ENCODE measurements around the gene DIPK2A.

DIPK2A gene

DNA sequence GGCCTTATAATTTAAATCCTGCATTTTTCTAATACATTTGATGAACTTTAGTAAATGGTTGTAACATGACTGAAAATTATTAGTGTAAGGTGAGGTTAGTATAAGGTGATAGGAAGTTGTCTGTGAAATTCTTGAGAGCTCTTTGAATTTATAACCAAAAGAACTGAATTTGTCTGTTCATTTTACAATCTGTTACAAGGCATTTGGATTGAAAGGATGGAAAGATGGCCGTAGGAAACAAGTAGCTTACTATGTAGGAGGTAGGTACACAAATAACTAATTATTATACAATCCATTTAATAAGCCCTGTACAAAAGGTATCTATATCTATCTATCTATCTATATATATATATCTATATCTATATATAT, 6.6 kb downstream of the DIPK2A start:
- no peak overlapping the region for H3K9ac ChIP-seq

DNA sequence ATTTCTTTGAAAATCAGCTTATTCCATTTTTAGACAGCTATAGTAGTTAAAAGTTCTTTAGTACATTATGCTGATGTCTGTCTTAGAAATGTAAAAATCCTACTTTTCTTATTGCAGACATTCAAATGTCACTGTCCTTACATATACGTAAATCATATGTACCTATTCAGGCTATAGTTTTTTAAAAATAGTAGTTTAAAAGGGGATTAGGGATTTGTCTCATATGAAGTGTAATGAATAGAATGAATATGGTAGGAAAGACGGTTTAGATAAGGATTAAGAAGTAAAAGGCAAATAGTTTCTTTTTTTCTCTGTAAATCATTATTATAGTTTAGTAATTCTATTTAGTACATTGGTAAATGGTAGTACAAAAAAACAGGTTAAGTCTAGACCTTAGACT, 7.4 kb downstream of the DIPK2A start:
- no peaks in the 10 kb centered on the region for H3K27me3 ChIP-seq (ENCODE audit: control insufficient read depth, insufficient read depth, low read length)
- no peaks in the 10 kb centered on the region for H3K9me3 ChIP-seq (ENCODE audit: control insufficient read depth, low read length)
- peaks cover 4% of the 10 kb centered on the region for H3K4me1 ChIP-seq
- H3K27ac ChIP-seq, result no peak overlapping the region
- no peaks in the 10 kb centered on the region for H3K36me3 ChIP-seq (ENCODE audit: control insufficient read depth, insufficient read depth, low read length)
- H3K4me3 ChIP-seq (ENCODE audit: low read depth, low read length), result no peak overlapping the region
- TF ChIP-seq, protein P1, sequence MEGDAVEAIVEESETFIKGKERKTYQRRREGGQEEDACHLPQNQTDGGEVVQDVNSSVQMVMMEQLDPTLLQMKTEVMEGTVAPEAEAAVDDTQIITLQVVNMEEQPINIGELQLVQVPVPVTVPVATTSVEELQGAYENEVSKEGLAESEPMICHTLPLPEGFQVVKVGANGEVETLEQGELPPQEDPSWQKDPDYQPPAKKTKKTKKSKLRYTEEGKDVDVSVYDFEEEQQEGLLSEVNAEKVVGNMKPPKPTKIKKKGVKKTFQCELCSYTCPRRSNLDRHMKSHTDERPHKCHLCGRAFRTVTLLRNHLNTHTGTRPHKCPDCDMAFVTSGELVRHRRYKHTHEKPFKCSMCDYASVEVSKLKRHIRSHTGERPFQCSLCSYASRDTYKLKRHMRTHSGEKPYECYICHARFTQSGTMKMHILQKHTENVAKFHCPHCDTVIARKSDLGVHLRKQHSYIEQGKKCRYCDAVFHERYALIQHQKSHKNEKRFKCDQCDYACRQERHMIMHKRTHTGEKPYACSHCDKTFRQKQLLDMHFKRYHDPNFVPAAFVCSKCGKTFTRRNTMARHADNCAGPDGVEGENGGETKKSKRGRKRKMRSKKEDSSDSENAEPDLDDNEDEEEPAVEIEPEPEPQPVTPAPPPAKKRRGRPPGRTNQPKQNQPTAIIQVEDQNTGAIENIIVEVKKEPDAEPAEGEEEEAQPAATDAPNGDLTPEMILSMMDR (IDR thresholded peaks at IDR 0.05), result no peak
- H2AFZ ChIP-seq, result no peak overlapping the region
- H3K9ac ChIP-seq, result no peak overlapping the region
- no peak overlapping the region for H3K4me2 ChIP-seq (ENCODE audit: low read length)
- peaks cover 24% of the 10 kb centered on the region for H3K79me2 ChIP-seq

More for the DNA sequence above, 6.6 kb downstream of the DIPK2A start:
- Histone ChIP-seq H3K27me3 (ENCODE audit: control insufficient read depth, insufficient read depth, low read length) (no peaks in the 10 kb centered on the region), H3K4me3 (ENCODE audit: low read depth, low read length) (no peak overlapping the region), H2AFZ (no peak overlapping the region), H3K27ac (no peak overlapping the region), H3K36me3 (ENCODE audit: control insufficient read depth, insufficient read depth, low read length) (no peaks in the 10 kb centered on the region), H3K79me2 (peaks cover 24% of the 10 kb centered on the region), H3K4me1 (peaks cover 4% of the 10 kb centered on the region), H3K9me3 (ENCODE audit: control insufficient read depth, low read length) (no peaks in the 10 kb centered on the region), H3K4me2 (ENCODE audit: low read length) (no peak overlapping the region)
- TF ChIP-seq, protein P1 (IDR thresholded peaks at IDR 0.05), result no peak

DNA sequence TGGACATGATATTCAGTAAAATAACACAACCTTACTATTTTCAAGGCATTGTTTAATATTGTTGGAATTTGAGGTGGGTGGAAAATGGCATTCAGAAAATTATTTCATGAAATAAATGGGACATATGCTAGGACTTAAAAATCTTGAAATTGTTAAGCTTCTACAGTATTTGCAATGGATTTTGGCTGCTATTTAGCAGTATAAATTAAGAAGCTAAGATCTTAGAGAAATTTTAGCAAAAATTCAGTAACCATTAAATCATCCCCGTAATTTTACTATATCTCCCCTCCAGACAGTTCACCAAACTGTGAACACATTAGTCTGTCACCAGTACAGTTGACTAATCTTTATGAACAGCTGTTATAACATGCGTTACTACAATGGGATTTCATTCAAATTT, 8.2 kb downstream of the DIPK2A start:
- Histone ChIP-seq H3K4me1 (peaks cover 1% of the 10 kb centered on the region), H3K27me3 (ENCODE audit: control insufficient read depth, insufficient read depth, low read length) (no peaks in the 10 kb centered on the region), H3K9me3 (ENCODE audit: control insufficient read depth, low read length) (no peaks in the 10 kb centered on the region), H3K9ac (no peak overlapping the region), H3K79me2 (peaks cover 24% of the 10 kb centered on the region), H3K27ac (no peak overlapping the region), H3K36me3 (ENCODE audit: control insufficient read depth, insufficient read depth, low read length) (no peaks in the 10 kb centered on the region), H3K4me3 (ENCODE audit: low read depth, low read length) (no peak overlapping the region), H3K4me2 (ENCODE audit: low read length) (no peak overlapping the region), H2AFZ (no peak overlapping the region)
- TF ChIP-seq, protein P1 (IDR thresholded peaks at IDR 0.05), result no peak

DNA sequence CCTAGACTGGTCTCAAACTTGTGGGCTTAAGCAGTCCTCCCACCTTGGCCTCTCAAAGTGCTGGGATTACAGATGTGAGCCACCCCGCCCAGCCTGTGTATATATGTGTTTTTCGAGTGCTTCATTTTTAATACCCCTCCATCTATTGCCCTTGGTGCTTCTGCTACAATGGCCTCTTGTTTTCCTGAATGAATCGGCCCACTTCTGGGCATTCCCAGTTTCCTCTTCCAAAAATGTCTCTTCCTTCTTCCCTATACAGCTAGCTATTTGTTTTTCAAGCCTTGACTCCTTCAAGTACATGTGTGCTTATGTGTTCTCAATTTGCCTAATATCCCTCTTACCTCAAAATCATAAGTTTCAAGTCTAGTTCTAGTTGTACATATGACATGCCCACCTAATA, 16.7 kb downstream of the DIPK2A start:
- Histone ChIP-seq H3K36me3 (ENCODE audit: control insufficient read depth, insufficient read depth, low read length) (no peaks in the 10 kb centered on the region), H3K4me2 (ENCODE audit: low read length) (no peak overlapping the region), H3K4me1 (no peaks in the 10 kb centered on the region), H3K9me3 (ENCODE audit: control insufficient read depth, low read length) (no peaks in the 10 kb centered on the region), H3K27ac (no peak overlapping the region), H3K4me3 (ENCODE audit: low read depth, low read length) (no peak overlapping the region), H3K9ac (no peak overlapping the region), H3K79me2 (no peaks in the 10 kb centered on the region), H2AFZ (no peak overlapping the region), H3K27me3 (ENCODE audit: control insufficient read depth, insufficient read depth, low read length) (no peaks in the 10 kb centered on the region)
- TF ChIP-seq, protein P1 (IDR thresholded peaks at IDR 0.05), result no peak

DNA sequence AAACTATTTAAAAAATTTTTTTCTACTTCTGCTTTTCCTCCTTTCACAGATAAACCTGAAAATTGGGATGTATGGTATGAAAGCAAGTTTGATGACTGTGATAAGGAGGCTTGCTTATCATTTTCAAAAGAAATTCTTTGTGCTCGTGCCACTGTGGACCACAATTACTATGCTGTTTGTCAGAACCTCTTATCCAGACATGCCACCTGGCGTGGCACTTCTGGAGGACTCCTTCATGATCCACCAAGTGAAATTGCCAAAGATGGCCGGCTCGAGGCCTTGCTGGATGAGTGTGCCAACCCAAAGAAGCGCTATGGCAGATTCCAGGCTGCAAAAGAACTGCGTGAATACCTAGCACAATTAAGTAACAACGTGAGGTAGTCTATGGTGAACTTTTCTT, 17.8 kb downstream of the DIPK2A start:
- H3K4me2 ChIP-seq (ENCODE audit: low read length), result no peak overlapping the region
- no peak overlapping the region for H3K27ac ChIP-seq
- H3K9me3 ChIP-seq (ENCODE audit: control insufficient read depth, low read length), result no peaks in the 10 kb centered on the region
- H3K36me3 ChIP-seq (ENCODE audit: control insufficient read depth, insufficient read depth, low read length), result no peaks in the 10 kb centered on the region
- H3K27me3 ChIP-seq (ENCODE audit: control insufficient read depth, insufficient read depth, low read length), result no peaks in the 10 kb centered on the region
- H3K4me3 ChIP-seq (ENCODE audit: low read depth, low read length), result no peak overlapping the region
- H3K79me2 ChIP-seq, result no peaks in the 10 kb centered on the region
- TF ChIP-seq, protein P1 (IDR thresholded peaks at IDR 0.05), result no peak
- H3K9ac ChIP-seq, result no peak overlapping the region
- H3K4me1 ChIP-seq, result no peaks in the 10 kb centered on the region
- no peak overlapping the region for H2AFZ ChIP-seq

All from parathyroid adenoma (tissue), 2 donors.